Femur (tissue), 1 donor: ENCODE data around the gene PTPRK.

Experiments
- DNase-seq: peaks from one replicate; pipeline ENCODE4 v3.0.0-alpha.2; 2017

PTPRK gene

DNA sequence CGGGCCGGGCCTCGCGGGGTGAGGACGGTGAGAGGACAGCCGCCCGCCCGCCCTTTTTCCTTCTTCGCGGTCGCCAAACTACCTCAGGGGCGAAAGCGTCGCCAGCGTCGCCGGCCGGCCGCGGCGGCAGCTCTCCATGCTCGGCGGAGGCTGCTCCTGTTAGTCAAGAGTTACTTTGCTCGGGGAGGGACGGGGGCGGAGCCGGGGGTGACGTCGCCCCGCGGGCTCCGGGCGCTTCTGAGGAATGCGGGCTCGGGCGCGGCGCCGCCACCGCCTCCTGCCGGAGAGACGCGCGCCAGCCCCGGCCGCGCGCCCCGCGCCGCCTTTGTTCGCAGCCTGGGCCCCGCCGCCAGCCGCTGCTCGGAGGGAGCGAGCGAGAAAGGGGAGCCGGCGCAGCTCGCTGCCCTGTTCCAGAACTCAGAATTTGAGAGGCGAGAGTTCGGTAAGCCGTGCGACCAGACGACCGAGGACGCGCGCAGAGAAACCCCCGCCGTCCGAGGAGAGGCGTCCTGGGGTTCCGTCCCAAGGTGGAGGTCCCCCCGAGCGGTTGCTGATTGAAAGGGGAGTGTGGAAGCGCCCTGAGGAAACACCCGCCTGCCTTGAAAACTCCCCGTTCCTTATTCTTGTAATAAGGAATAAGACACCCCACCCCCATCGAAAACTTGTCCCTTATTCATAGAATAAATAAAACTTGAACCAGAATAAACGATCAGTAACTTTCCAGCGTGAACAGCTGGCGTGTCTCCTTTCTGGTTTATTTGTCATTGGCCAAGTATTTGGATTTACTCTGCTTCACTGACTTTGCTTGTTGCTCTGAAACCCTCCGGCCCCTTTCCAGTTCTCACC lies at the start of gene PTPRK:
TSS of gene PTPRK (minus strand) at position 164 of the 846 bp plus-strand sequence. CDS start 241 bp downstream, outside the sequence.
- peak; percentile 96 for DNase-seq

DNA sequence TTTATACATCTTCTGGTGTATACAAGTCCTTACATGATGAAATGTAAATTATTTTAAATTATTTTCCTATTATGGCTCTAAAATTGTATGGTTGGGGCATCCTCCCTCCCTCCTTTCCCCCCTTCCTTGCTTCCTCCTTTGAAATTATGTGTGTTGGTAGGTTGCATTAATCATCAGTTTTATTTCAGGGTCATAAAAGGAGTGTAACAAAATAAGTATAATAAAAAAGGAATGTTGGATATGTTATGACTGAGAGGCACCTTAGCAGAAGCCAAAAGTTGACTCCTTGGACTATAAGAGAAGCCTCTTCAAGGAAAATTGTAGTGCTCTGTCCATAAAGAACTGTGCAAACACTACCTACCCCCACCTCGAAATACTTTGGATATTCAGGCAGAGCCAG lies 46.6 kb upstream of the PTPRK start:
- no peak for DNase-seq

DNA sequence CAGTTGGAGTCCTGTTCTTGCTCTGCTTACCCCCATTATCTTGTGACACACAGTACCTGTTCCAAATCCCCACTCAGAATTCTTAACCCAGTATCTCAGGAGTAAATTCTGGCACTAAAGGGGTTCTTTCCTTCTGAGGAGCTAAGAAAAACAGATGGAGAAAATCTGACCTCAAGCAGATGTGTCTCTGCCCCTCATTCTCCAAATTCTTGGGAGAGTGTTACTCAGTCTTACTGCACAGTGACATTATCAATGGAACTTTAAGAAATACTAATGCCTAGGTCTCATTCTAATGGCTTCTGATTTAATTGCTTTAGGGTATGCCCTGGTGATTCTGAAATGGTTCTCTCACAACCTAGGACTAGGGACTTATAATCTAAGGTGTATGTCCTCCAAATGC lies 40.6 kb upstream of the PTPRK start:
- DNase-seq = no peak

DNA sequence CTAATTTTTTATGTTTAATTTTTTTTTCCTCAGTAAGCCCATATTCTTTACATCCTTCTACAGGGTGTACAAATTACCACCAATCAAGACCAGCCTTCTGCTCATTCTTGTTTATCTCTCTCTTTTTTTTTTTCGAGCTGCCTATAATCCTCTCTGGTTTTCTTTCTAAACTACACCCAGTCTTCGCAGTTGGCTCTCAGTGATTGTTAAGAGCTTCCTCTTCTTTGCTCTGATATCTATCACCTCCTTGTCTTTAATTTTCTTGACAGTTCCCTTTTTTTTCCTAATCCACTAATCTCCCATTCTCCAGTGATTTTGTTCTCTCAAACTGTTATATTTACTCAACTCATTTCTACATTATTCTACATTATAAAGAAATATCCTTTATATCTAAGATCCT lies 38.5 kb upstream of the PTPRK start:
- no peak for DNase-seq

DNA sequence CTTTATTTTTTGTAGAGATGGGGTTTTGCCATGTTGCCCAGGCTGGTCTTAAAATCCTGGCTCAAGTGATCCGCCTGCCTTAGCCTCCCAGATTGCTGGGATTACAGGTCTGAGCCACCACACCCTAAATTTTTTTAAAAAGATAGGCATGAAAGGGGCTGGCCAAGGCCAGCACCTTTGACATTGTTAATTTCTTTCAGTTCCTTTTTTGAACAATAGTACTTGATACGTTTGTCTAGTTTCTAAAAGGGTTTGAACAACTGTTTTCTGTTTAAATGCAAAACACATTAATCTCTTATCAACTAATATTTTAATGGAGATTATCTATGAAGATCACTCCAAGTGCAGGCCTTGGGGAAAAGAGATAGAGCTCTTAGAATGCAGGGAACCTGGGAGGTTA lies 37.6 kb upstream of the PTPRK start:
- DNase-seq = no peak

DNA sequence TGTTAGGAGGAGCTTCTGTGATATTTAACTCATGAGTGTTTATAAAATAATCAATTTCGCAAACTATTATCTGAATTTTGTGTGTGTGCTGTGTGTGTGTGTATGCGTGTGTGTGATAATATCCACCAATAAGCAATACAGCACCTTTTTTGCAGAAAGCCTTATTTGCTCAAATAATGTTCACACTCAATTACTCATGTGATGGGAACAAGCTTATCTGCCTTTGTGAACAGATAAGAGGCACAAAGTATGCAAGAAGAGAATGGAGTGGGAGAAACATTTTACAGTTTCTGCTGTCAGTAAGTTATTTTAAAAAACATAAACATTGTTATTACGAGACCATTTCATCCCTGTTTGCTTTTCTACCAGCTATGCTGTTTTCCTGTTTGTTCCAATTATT lies 36.7 kb upstream of the PTPRK start:
- no peak for DNase-seq

DNA sequence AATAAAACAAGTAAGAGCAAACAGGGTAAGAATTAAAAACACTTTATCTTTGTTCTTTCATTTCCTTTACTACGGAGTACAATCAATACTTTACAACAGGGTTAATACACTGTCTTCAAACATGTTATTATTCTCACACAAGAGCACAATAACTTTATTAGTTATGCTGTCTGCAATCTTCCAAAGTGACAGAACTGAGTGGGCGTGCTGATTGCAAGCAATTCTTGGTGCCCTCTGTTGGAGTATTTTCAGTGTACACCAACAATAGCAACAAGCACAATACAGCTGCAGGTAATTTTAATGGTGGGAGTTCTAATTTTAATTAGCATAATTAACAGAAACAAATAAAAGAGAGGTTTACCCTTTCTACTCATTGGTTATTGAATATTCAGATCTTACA lies 33.9 kb upstream of the PTPRK start:
- no peak for DNase-seq

DNA sequence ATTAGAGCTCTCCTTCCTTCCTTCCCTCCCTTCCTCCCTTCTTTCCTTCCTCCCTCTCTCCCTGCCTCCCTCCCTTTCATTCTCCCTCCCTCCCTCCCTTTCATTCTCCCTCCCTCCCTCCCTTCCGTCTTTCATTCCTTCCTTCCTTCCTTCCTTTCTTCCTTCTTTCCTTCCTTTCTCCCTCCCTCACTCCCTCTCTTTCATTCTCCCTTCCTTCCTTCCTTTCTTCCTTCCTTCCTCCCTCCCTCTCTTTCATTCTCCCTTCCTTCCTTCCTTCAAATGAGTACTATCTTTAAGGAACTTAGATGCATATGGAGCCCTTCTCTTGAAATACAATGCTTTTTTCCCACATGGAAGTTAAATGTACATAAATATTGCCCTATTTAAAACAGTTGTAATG lies 20.9 kb upstream of the PTPRK start:
- no peak for DNase-seq

DNA sequence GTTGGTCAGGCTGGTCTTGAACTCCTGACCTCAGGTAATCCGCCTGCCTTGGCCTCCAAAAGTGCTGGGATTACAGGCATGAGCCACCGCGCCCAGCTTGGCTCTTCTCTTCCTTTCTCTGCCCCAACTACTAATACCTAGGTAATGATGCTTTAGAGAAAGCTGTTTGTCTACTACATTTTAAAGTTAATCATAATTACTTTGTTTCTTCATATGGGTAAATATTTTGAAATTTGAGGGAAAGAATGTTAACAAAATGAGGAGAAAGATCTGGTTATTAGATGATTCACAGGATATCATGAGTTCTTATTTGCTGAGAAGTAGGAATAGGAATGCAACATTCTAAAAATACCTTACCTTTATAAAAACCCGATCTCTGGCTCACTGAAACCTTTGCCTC lies 18.4 kb upstream of the PTPRK start:
- no peak for DNase-seq

DNA sequence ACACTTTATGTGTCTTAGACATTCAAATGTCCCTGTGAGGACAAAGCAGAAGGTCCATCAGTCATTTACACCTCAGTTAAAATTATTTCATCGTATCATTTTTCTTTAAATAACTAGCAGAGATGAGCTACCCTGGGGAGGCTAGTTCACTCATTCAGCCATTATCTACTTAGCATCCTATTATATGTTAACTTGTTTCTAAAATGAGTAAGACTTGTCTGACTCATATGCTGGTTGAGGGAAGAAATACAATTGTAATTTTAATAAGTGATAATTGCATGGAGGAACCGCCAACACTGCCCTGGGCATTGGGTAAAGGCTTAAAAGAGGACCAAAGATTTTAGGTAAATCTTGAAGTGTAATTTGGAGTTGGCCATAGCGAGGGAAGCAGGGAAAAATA lies 12.4 kb upstream of the PTPRK start:
- DNase-seq = no peak

DNA sequence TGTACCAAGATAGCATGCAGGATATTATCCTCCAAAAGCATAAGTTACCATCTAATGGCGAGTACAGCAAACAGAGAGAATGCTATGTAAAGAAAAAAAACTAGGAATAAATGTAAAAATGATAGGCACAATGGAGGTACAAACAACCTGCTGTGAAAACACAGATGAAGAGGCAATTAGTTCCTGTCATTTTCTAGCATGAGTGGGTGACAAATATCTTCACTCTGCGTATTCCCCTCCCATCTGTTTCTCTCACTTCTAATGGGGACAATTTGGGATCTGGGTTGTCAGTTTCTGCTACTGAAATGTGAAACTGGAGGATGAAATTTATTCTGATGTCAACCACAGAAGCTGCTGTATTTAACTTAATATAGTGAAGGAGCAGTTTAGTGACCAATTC lies 11.7 kb upstream of the PTPRK start:
- DNase-seq = no peak

DNA sequence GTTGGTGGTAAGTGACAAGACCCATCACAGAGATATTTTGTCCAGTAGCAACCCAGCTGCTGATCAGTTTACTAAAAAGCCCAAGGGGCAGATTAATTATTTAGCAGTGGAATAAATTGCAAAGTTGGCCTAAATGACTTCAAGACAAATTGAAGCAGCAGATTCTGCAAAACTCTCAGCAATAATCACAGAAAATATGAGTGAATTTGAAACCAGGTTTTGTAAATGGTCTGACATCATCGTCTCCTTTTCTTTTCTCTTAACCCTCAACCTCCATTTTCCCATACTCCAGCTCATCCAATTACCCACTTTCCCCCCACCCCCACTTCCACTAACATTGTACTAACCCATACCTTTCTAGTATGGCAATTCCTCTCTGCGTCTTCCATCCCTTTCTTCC lies 11.3 kb upstream of the PTPRK start:
- no peak for DNase-seq

DNA sequence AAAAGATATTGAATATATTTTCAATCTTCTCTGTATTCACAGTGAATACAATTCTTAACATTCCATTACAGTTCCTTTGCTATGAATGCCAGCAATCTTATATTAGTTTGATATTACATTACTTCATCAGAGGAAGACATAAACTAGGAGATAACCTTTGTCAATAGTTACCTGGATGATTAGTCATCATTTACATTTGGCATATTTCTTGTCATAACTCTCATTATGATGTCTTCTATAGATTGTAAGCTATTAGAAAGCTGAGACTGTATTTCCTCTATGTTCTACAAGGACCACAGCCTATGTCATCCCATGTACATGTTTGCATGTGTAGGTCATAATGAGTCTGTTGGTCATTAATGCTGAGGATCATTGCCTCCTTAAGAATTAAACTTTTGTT lies 7.8 kb upstream of the PTPRK start:
- DNase-seq = no peak

DNA sequence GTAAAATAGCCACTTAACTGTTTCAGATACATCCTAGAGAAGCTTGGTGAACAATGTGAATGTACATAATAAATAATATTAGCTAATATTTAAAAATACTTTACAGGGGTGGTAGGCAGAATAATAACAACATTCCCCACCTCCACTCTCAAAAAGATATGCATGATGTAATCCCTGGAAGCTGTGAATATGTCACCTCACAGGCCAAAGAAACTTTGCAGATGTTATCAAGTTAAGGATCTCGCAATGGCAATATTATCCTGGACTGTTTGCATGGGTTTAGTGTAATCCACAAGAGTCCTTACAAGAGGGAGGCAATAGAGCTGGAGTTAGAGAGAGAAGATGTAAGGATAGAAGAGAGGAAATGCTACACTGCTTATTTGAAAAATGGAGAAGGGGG lies 7.0 kb upstream of the PTPRK start:
- DNase-seq = no peak

DNA sequence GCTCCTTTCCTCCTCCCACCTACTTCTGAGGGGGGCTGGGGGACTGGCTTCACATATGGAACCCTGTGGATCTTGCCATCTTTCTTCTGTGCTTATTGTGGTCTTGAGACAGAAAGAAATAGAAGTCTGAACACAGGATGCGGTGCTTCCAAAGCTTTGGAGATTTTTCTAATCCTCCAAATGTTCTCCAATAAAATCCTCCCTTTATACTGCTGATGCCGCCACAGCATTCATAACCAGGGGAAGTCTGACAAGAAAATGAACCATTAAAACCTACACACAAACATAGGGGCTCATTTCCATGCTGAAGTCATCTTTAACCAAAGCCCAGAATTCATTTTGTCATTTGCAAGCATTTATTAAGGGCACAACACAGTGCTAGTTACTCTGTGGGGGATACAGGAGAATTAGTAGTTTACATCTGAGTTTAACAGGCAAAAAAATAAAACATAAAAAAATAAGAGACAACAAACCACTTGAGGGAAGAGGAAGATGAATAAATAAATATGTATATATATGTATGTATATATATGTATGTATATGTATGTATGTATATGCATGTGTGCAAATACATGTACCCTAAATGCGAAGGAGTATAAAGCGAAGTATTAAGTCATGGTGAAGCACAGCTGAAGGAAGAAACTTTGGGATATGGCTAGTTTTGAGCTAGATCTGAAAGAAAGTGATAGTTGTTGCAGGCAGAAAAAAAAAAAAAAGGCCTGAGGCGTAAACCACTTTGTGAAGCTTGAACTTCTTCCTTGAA lies 5.9 kb upstream of the PTPRK start:
- no peak for DNase-seq

DNA sequence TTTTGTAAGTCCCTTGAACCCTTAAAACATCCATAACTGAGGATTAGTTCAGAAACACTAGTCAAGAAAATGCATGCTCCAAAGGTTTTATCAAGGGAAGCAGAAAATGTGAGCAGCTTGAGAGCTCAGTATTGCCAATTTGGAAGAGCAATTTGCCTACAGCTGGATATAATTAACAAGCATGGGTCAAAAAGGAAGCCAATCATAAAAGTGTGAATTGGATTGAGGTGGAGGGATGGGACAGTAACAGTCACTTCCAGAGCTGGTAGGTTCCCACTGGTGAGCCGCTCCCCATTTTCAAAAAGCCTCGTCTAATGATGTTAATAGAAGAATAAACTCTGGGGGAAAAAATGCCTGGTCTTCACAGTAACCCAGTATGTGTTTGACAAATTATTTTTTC lies 5.0 kb upstream of the PTPRK start:
- DNase-seq = no peak

DNA sequence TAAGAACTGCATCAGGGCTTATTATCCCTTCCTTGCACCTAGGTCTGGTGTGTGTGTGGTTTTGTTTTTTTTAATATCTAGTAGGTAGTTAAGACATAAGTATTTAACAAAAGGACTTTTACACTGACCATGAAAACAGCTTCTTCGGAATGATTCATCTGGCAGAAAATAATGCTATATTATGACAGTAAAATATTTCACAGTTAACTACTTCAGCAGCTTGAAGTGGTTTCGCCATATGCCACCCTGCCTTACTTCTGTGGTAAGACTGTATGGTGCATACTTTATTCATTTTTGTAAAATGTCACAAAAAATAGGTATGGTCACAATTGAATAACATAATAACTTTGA lies 858 bp upstream of the PTPRK start:
- DNase-seq = no peak

DNA sequence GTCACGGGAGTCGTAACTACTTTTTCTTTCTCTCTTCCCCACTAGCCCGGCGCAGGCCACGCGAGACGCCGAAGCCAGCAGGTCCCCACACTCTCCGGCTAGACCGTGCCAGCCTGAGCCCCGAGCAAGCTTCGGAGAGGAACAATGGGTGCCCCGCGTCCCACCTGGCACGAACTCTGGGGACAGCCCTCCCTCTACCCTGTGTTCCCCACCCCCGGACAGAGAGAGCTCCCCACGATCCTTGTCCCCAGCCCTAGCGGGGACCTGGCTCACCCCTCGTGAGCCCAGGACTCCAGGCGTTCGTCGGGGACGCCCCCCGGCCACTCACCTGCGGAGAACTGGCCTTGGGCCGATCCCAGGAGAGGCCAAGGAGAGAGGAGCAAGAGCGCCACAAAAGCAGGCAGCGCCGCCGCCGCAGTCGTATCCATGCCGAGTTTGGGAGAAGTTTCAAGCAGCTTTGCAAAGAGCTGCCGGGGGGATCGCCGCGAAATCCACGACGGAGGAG lies 416 bp downstream of the PTPRK start:
- DNase-seq = no peak

DNA sequence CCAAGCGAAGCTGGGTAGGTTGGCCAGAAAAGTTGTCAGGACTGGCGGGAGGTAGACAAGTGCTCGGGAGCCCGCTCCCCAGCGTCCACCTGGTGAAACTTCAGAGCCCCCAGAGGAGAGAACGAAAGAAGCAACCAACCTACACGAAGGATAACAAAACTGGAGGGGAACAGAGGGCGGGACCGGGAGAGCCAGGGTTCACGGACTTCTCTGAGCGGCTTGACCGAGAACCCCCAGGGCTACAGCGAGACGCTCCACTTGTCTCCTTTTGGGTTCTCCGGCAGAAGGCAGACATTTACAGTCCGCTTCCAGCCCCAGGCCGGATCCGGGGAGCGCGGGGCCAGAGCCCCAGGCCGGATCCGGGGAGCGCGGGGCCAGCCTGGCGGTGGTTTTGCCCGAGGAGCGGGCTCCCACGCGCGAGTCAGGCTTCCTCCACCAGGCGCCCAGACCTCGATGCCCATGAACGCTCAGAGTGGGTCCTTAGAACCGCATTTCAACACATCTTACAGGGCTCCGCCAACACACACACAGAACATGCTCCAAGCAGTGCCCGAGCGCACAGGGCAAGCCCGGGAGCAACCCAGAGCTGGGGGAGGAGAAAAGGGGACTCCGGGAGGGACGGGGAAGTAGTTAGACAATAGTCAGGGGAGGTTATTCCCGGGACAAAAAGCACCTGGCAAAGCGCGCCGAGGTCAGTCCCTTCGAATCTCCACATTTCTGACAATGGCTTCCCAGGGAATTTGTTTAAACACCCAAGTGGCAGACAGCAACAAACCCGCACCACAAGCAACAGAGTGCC lies 1.1 kb downstream of the PTPRK start:
- DNase-seq = peak; percentile 57

DNA sequence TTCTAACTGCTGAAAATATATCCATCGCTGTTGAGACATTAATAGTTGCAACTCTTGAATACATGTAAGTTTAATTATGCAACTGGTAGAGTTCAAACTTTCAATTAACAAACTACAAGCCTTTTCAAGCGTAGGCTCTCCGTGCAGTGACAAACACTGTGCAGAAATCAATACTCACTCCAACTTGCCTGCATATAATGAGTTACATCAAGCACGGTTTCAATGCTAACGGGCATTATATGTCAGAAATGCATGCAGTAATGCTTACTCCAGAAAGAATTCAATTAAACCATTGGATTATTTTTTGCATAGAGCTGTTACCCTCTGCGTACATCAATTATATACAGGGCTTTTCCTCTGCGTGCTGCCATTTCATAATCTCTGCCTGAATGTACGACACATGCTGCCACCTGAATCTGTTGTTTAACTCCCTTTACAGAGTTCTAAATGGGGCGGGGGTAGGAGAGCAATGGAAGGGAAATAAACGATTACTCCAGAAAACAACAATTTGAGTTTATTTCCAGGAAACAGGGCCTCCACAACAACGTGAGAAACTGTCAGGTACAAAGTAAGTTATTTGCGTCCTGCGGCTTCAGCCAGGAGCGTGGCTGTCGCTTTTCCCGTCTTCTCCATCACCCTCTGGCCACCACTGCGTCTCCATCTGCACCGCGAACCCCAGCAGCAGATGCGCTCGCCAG lies 1.8 kb downstream of the PTPRK start:
- peak; percentile 19 for DNase-seq

DNA sequence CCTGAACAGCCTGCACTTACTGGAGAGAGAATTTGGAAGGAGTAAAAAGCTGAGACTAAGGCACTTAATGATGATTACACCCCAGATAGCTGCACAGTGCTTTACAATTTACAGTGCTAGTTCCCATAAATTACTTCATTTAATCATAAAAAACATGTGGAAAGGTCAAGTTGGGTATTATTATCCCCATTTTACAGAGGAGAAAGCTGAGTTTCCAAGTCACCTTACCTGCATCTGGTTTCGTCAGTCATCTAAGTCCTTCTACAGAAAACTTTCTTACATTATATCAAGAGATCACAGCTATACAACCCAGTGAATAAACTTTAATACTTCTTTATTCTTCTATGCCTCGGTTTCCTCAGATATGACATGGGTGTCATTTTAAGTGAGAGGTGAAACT lies 3.3 kb downstream of the PTPRK start:
- no peak for DNase-seq

DNA sequence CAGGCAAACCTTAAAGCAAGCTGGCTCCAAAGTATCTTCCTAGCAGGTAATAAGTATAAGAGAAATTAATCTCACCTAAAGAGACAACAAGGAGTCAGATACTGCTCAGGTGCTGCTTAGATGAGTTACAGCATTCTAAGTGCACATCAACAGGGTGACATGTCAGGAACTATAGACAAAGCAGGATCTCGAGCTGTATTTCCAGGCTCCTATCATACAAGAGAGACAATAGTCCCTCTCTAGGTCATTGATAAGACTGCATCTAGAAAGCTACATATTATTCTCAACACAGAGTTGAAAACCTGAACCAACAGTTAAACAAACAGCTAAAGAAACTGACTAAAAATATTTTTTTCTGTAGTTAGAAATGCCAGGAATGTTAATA lies 3.9 kb downstream of the PTPRK start:
- no peak for DNase-seq
